ENCODE measurements around the gene GPA33.

GPA33 gene

DNA sequence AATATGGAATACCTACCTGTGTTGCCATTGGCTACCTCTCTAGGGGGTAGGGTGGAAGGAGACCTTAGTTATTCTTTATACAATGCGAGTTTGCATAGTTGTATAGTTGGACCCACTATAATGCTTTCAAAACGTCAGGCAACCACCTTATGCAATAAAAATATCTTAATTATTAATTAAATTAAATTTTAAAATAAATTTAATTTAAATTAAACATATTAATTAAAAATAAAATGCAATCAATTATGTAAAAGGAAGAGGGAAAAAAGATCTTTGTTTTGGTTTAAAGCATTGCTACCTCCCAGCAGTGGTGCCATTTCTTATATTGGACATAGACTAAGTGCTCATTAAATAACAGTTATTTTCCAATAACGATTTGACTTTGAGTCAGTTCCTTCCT, 22.3 kb downstream of the GPA33 start:
- peak; percentile 69 for FAIRE-seq
- TF ChIP-seq, protein P1, sequence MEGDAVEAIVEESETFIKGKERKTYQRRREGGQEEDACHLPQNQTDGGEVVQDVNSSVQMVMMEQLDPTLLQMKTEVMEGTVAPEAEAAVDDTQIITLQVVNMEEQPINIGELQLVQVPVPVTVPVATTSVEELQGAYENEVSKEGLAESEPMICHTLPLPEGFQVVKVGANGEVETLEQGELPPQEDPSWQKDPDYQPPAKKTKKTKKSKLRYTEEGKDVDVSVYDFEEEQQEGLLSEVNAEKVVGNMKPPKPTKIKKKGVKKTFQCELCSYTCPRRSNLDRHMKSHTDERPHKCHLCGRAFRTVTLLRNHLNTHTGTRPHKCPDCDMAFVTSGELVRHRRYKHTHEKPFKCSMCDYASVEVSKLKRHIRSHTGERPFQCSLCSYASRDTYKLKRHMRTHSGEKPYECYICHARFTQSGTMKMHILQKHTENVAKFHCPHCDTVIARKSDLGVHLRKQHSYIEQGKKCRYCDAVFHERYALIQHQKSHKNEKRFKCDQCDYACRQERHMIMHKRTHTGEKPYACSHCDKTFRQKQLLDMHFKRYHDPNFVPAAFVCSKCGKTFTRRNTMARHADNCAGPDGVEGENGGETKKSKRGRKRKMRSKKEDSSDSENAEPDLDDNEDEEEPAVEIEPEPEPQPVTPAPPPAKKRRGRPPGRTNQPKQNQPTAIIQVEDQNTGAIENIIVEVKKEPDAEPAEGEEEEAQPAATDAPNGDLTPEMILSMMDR (IDR thresholded peaks at IDR 0.05; ENCODE audit: insufficient read depth, missing control alignments) = no peak

DNA sequence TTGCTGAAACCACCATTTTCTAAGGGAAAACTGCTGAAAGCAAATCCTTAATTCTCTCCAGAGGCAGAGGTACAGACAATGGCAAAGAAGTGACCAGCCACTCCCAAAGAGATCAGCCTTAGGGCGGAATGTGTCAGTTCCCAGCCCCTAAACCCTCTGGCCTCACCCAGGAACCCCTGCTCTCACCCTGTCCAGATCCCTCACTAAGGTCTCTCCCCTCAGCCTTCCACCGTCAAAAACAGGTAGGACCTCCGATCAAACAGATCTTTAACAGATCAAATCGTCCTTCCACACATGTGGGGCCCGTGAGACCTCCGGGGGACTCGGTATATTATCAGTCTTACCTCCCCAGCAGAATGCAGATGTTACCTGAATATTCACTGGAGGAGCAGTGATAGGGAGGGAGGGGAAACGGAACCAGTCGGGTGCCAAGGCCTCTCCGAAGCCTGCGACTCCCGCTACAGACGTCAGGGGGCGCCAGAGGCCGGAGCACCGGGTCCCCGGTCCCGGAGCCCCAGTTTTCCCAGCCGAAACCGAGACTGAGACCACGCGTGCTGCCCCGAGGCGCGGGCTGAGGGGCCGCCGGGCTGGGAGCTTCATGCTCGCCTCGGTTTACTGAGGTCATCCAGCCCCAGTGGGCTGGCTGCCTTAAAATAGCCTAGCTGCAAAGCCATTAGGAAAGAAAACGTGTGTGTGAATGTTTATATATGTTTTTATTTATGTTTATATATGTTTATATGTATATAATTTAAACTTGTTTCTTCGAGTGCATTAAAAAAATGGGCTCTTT, 23.6 kb downstream of the GPA33 start:
- FAIRE-seq = no peak
- peak; percentile 93 for DNase-seq (ENCODE audit: insufficient read length, low spot score)
- TF ChIP-seq, protein P1 (IDR thresholded peaks at IDR 0.05; ENCODE audit: insufficient read depth, missing control alignments) = peak; percentile 95

More for the DNA sequence above, 22.3 kb downstream of the GPA33 start:
- DNase-seq (ENCODE audit: insufficient read length, low spot score) = no peak

DNA sequence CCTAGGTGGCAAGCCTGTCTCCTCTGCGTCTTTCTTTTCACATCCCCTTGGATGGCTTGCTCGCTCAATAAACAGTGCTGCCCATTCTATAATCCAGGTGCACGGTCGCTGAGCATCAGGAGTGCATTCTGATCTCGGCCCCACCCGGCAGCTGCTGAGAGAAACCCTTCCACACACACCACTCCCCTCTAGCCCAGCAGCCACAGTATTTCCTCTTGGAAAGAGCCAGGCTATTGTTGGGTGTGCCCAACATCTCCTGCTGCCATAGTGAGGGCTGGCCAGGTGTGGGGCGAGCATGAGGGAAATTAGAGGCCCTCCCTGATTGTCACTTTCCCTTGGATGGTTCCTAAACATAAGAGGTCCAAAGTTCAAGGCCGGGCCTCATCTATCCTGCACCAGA, 24.7 kb downstream of the GPA33 start:
- TF ChIP-seq, protein P1 (IDR thresholded peaks at IDR 0.05; ENCODE audit: insufficient read depth, missing control alignments) = no peak
- no peak for FAIRE-seq
- DNase-seq (ENCODE audit: insufficient read length, low spot score) = no peak

DNA sequence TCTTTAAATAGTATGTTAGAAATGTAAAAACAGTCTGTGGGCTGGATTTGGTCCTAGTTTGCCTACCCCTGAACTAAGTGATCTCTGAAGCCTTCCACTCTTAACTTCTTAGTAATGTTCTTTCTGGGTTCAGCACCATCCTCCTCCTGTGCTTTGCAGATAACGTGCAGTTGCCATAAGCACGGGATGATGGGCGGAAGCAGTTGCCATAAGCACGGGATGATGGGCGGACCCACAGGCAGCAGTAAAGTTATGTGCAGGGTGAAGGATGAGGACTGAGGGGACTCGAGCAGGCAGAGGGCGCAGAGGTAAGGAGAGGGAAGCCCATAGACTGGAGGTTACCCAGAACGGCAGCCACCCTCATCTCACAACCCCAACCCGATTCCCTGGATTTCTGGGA, 25.6 kb downstream of the GPA33 start:
- TF ChIP-seq, protein P1 (IDR thresholded peaks at IDR 0.05; ENCODE audit: insufficient read depth, missing control alignments) = no peak
- no peak for FAIRE-seq
- DNase-seq (ENCODE audit: insufficient read length, low spot score) = no peak

DNA sequence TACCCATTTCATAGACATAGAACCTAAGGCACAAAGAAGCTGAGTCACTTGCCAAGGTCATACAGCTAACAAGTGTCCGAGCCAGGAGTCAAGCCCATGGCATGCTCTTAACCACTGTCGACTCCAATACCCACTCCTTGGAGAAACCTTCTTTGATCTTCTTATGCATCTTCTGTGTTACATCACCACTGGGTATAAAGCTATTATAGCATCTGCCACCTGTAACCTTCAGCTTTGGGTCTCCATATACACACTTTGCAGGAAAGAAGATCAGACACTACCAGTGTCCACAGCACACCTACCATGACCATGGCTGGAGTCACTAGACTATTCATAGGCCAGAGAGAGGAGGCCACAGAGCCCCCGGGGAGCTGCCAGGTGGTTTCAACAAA, 29.1 kb downstream of the GPA33 start:
- FAIRE-seq (no peak), DNase-seq (ENCODE audit: insufficient read length, low spot score) (no peak)
- TF ChIP-seq, protein P1 (IDR thresholded peaks at IDR 0.05; ENCODE audit: insufficient read depth, missing control alignments) = no peak

DNA sequence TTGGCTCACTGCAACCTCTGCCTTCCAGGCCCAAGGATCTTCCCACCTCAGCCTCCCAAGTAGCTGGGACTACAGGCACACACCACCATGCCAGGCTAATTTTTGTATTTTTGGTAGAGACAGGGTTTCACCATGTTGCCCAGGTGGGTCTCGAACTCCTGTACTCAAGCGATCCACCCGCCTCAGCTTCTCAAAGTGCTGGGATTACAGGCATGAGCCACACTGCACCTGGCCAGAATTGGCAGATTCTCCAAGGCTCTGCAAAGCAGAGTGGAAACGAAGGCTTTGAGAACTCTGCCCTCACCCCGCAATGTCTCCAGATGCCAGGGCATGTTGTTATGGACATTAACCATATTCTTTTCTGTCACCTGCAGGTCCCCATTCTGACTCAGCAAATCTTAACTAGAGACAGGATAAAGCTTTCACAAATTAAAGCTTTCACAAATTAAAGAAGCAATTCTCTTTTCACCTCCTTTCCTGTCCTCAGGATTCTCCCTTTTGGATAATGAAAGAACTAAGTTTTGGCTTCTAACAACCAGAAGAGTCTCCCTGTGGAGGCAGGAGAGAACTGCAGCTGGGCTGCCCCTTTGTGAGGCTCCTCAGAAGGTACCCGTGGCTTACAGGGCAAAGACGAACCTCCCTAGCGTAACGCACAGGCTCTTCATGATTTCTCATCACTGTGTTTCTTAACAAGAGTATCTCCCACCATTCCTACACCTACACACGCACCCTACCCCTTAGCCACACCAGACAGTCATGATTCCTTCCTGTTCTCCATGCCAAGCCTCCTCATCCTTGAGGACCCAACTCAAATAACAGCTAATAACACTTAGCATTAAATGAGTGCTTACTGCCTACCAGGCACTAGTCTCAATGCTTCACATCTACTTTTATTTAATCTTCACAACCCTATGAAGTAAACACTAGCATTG, 29.8 kb downstream of the GPA33 start:
- TF ChIP-seq, protein P1 (IDR thresholded peaks at IDR 0.05; ENCODE audit: insufficient read depth, missing control alignments) = no peak
- DNase-seq (ENCODE audit: insufficient read length, low spot score) = peak; percentile 1
- FAIRE-seq = no peak
